ENCODE data around the gene ICE1. TPM values are rescaled to one million over a fixed set of nuclear protein-coding genes. Genes with fewer than 3 reads are reported as not detected.

Gene ICE1
- total RNA-seq, 1 experiment from 2014 or later, result 30.6 TPM

GRCh38 chr5:5403741-5404140 is 18.7 kb upstream of the ICE1 start:
- H3K27me3 ChIP-seq (replicated peaks; ENCODE audit: control insufficient read depth, insufficient read depth, low read length), result no peaks in the 10 kb centered on the region
- TF ChIP-seq CTCF (IDR thresholded peaks at IDR 0.05; ENCODE audit: insufficient read depth in 1 of 2, low read depth in 1 of 2, low read length in 1 of 2, severe bottlenecking in 1 of 2, unreplicated experiment in 1 of 2), result no peak
- CTCF ChIA-PET, result no interaction called here
- Mint-ChIP-seq H3K27me3 (ENCODE audit: insufficient read depth, unreplicated experiment) (no peaks in the 10 kb centered on the region), H3K4me1 (ENCODE audit: low read depth, unreplicated experiment) (no peaks in the 10 kb centered on the region), H3K9me3 (ENCODE audit: unreplicated experiment) (peaks cover 13% of the 10 kb centered on the region), H3K36me3 (ENCODE audit: insufficient read depth, unreplicated experiment) (no peaks in the 10 kb centered on the region), H3K27ac (ENCODE audit: unreplicated experiment) (no peak overlapping the region), H3K4me3 (ENCODE audit: unreplicated experiment) (no peak overlapping the region)
- H3K4me3 ChIP-seq (ENCODE audit: low read depth, low read length), result no peak overlapping the region
- H3K36me3 ChIP-seq (ENCODE audit: control insufficient read depth, insufficient read depth, low read length), result no peaks in the 10 kb centered on the region
- no peaks in the 10 kb centered on the region for H3K4me1 ChIP-seq
- POLR2A ChIA-PET, result no interaction called here
- peaks cover 7% of the 10 kb centered on the region; the same call in 1 of the 2 replicates for H3K9me3 ChIP-seq
- no peak for DNase-seq
- intact Hi-C loops (cut with micrococcal nuclease; ENCODE audit: unreplicated experiment), result no loop called here
- BruUV-seq (replicated peaks), result no TSS peak

- no peak for TF ChIP-seq CTCF (IDR thresholded peaks at IDR 0.05; ENCODE audit: insufficient read depth in 1 of 2, low read depth in 1 of 2, low read length in 1 of 2, severe bottlenecking in 1 of 2, unreplicated experiment in 1 of 2)
- Histone ChIP-seq H3K36me3 (ENCODE audit: control insufficient read depth, insufficient read depth, low read length) (no peaks in the 10 kb centered on the region), H3K4me3 (ENCODE audit: low read depth, low read length) (no peak overlapping the region), H3K4me1 (no peaks in the 10 kb centered on the region), H3K9me3 (peaks cover 13% of the 10 kb centered on the region), H3K27me3 (replicated peaks; ENCODE audit: control insufficient read depth, insufficient read depth, low read length) (no peaks in the 10 kb centered on the region)
- Mint-ChIP-seq H3K27ac (ENCODE audit: unreplicated experiment) (no peak overlapping the region), H3K9me3 (ENCODE audit: unreplicated experiment) (peaks cover 10% of the 10 kb centered on the region), H3K27me3 (ENCODE audit: insufficient read depth, unreplicated experiment) (no peaks in the 10 kb centered on the region), H3K4me1 (ENCODE audit: low read depth, unreplicated experiment) (no peaks in the 10 kb centered on the region), H3K36me3 (ENCODE audit: insufficient read depth, unreplicated experiment) (no peaks in the 10 kb centered on the region), H3K4me3 (ENCODE audit: unreplicated experiment) (no peak overlapping the region)
- intact Hi-C loops (cut with micrococcal nuclease; ENCODE audit: unreplicated experiment), result no loop called here
- POLR2A ChIA-PET, result no interaction called here
- CTCF ChIA-PET, result no interaction called here
- BruUV-seq (replicated peaks), result no TSS peak
- no peak for DNase-seq
These were observed 18.1 kb upstream of the ICE1 start for GRCh38 chr5:5404381-5404780.

- H3K27me3 ChIP-seq (replicated peaks; ENCODE audit: control insufficient read depth, insufficient read depth, low read length), result no peaks in the 10 kb centered on the region
- no peak for TF ChIP-seq CTCF (IDR thresholded peaks at IDR 0.05; ENCODE audit: insufficient read depth in 1 of 2, low read depth in 1 of 2, low read length in 1 of 2, severe bottlenecking in 1 of 2, unreplicated experiment in 1 of 2)
- intact Hi-C loops (cut with micrococcal nuclease; ENCODE audit: unreplicated experiment), result no loop called here
- ChIA-PET CTCF (no interaction called here), POLR2A (no interaction called here)
- no TSS peak for BruUV-seq (replicated peaks)
- H3K4me1 ChIP-seq, result no peaks in the 10 kb centered on the region
- Mint-ChIP-seq H3K27me3 (ENCODE audit: insufficient read depth, unreplicated experiment) (no peaks in the 10 kb centered on the region), H3K4me3 (ENCODE audit: unreplicated experiment) (no peak overlapping the region), H3K4me1 (ENCODE audit: low read depth, unreplicated experiment) (no peaks in the 10 kb centered on the region), H3K9me3 (ENCODE audit: unreplicated experiment) (peaks cover 2% of the 10 kb centered on the region), H3K36me3 (ENCODE audit: insufficient read depth, unreplicated experiment) (no peaks in the 10 kb centered on the region), H3K27ac (ENCODE audit: unreplicated experiment) (no peak overlapping the region)
- H3K9me3 ChIP-seq, result peaks cover 21% of the 10 kb centered on the region
- H3K36me3 ChIP-seq (ENCODE audit: control insufficient read depth, insufficient read depth, low read length), result no peaks in the 10 kb centered on the region
- H3K4me3 ChIP-seq (ENCODE audit: low read depth, low read length), result no peak overlapping the region
- no peak for DNase-seq
These were observed 17.0 kb upstream of the ICE1 start for GRCh38 chr5:5405441-5405840.
